Daoy (cell line): ENCODE measurements around the gene DCLK1. TPM values are rescaled to one million over a fixed set of nuclear protein-coding genes. Genes with fewer than 3 reads are reported as not detected.

ENCODE experiments used
- total RNA-seq: library from RNA; depleted of rRNA; stranded (reverse); fragments of >200 nt; shearing (Covaris generic); gene quantifications from 2 replicates; pipeline ENCODE4 v1.2.3, GENCODE V29; 2014; rRNA removed

The DCLK1 gene
- total RNA-seq, 1 experiment from 2014 or later: 7.0 TPM

Other genes starting within 250 kb of the DCLK1 start
- 0.17 and 0.24 TPM in 2 replicates for gene SOHLH2, start 83.2 kb upstream of the DCLK1 start, total RNA-seq
- 1.3 and 5.6 TPM in 2 replicates for gene CCDC169, start 166.4 kb upstream of the DCLK1 start, total RNA-seq
- 37.6 and 48.5 TPM in 2 replicates for gene SPART, start 215.0 kb upstream of the DCLK1 start, total RNA-seq